Transverse colon (tissue), 3 donors: ENCODE data around the gene GPR156.

Experiments
- CTCF ChIP-seq, 5 experiments: fragments of 200-600 bp in 3 of 5; fragments of 450-650 bp in 2 of 5; sonication (generic) in 3 of 5; IDR thresholded peaks; 1 replicate in 2 of 5; 2 replicates in 3 of 5; pipeline ENCODE4 v1.5.1; 2016 to 2017; ENCODE audit warnings: antibody characterized with exemption in 5 of 5, inconsistent platforms in 3 of 5, mild to moderate bottlenecking in 2 of 5, moderate library complexity in 1 of 5
- POLR2A ChIP-seq: fragments of 450-650 bp; IDR thresholded peaks from one replicate; pipeline ENCODE4 v1.6.1; 2016; ENCODE audit warnings: antibody characterized with exemption, mild to moderate bottlenecking, moderate library complexity

- TF ChIP-seq POLR2A (no peak), CTCF (IDR thresholded peaks at IDR 0.05) (no peak)
These were observed 70.8 kb downstream of the GPR156 start for GRCh38 chr3:120214176-120214575.
